Caco-2 (cell line): Measurements from ENCODE around the gene PUS1. TPM values are rescaled to one million over a fixed set of nuclear protein-coding genes. Genes with fewer than 3 reads are reported as not detected.

Experiments
- BruUV-seq: library from RNA; stranded (reverse); fragments of 400-500 nt; replicated peaks from 2 replicates; lab custom pipeline; 2021; lab: Mats Ljungman, UMichigan
- CTCF ChIA-PET: fragments of 300-600 bp; sonication (Branson Sonifier 250); formaldehyde crosslinking; loops from one replicate; lab custom pipeline; 2022; ENCODE audit warnings: antibody characterized with exemption; lab: Charles Lee
- POLR2A ChIA-PET: fragments of 300-600 bp; sonication (Branson Sonifier 250); formaldehyde crosslinking; loops from one replicate; lab custom pipeline; 2022; ENCODE audit warnings: antibody characterized with exemption; lab: Charles Lee
- DNase-seq, 2 experiments: peaks; one replicate each; pipeline versions ENCODE4 v3.0.0 to v3.0.0-alpha.2; 2020 to 2022
- H3K27me3 ChIP-seq: replicated peaks from 2 replicates; pipeline ENCODE4 v1.6.0; 2011; ENCODE audit warnings: low read length; ENCODE audit not compliant: control insufficient read depth, insufficient read depth
- H3K36me3 ChIP-seq: 2 replicates; pipeline ENCODE4 v1.5.1; 2011; ENCODE audit warnings: low read length; ENCODE audit not compliant: control insufficient read depth, insufficient read depth
- H3K4me1 ChIP-seq: fragments of 250-450 bp; sonication (Bioruptor Pico); 2 replicates; pipeline ENCODE4 v1.5.1; 2020; ENCODE audit warnings: mild to moderate bottlenecking
- H3K4me3 ChIP-seq: 2 replicates; pipeline ENCODE4 v1.5.1; 2011; ENCODE audit warnings: low read depth, mild to moderate bottlenecking, control low read depth, low read length
- H3K9me3 ChIP-seq: fragments of 250-450 bp; sonication (Bioruptor Pico); 2 replicates; pipeline ENCODE4 v1.5.1; 2020; ENCODE audit warnings: mild to moderate bottlenecking, moderate library complexity
- H3K27ac Mint-ChIP-seq: one replicate; pipeline ENCODE4 v1.8.0; 2022; ENCODE audit warnings: mixed read lengths; ENCODE audit not compliant: unreplicated experiment
- H3K27me3 Mint-ChIP-seq: one replicate; pipeline ENCODE4 v1.8.0; 2022; ENCODE audit warnings: mixed read lengths; ENCODE audit not compliant: insufficient read depth, unreplicated experiment
- H3K36me3 Mint-ChIP-seq: one replicate; pipeline ENCODE4 v1.8.0; 2022; ENCODE audit warnings: mild to moderate bottlenecking, mixed read lengths; ENCODE audit not compliant: insufficient read depth, unreplicated experiment
- H3K4me1 Mint-ChIP-seq: one replicate; pipeline ENCODE4 v1.8.0; 2022; ENCODE audit warnings: low read depth, mixed read lengths; ENCODE audit not compliant: unreplicated experiment
- H3K4me3 Mint-ChIP-seq: one replicate; pipeline ENCODE4 v1.8.0; 2022; ENCODE audit warnings: mild to moderate bottlenecking, moderate library complexity, mixed read lengths; ENCODE audit not compliant: unreplicated experiment
- H3K9me3 Mint-ChIP-seq: one replicate; pipeline ENCODE4 v1.8.0; 2022; ENCODE audit warnings: mixed read lengths; ENCODE audit not compliant: unreplicated experiment
- intact Hi-C: fragments of 100-400 bp; cut with micrococcal nuclease; formaldehyde crosslinking; loops from one replicate; pipeline ENCODE4 v1.10.0; 2022; ENCODE audit not compliant: unreplicated experiment
- total RNA-seq: library from RNA; stranded (reverse); gene quantifications from 2 replicates; pipeline ENCODE4 v1.2.3, GENCODE V29; 2022
- TF ChIP-seq, protein P1 (sequence below), 2 experiments: fragments of 200-600 bp in 1 of 2; IDR thresholded peaks; 1 replicate in 1 of 2; 2 replicates in 1 of 2; pipeline versions ENCODE4 v1.5.1 to v1.8.0; 2011 to 2022; ENCODE audit warnings: antibody characterized with exemption in 1 of 2, control low read depth in 1 of 2, inconsistent platforms in 1 of 2, low read depth in 1 of 2, low read length in 1 of 2, mild to moderate bottlenecking in 1 of 2, moderate library complexity in 1 of 2; ENCODE audit not compliant: insufficient read depth in 1 of 2, severe bottlenecking in 1 of 2, unreplicated experiment in 1 of 2

PUS1 gene
- total RNA-seq, 1 experiment from 2014 or later = 71.9 TPM

- no peaks in the 10 kb centered on the region for H3K9me3 ChIP-seq
- no peak overlapping the region for H3K4me3 ChIP-seq
- H3K4me1 ChIP-seq = no peaks in the 10 kb centered on the region
- TF ChIP-seq, protein P1, sequence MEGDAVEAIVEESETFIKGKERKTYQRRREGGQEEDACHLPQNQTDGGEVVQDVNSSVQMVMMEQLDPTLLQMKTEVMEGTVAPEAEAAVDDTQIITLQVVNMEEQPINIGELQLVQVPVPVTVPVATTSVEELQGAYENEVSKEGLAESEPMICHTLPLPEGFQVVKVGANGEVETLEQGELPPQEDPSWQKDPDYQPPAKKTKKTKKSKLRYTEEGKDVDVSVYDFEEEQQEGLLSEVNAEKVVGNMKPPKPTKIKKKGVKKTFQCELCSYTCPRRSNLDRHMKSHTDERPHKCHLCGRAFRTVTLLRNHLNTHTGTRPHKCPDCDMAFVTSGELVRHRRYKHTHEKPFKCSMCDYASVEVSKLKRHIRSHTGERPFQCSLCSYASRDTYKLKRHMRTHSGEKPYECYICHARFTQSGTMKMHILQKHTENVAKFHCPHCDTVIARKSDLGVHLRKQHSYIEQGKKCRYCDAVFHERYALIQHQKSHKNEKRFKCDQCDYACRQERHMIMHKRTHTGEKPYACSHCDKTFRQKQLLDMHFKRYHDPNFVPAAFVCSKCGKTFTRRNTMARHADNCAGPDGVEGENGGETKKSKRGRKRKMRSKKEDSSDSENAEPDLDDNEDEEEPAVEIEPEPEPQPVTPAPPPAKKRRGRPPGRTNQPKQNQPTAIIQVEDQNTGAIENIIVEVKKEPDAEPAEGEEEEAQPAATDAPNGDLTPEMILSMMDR (IDR thresholded peaks at IDR 0.05; ENCODE audit: insufficient read depth in 1 of 2, low read depth in 1 of 2, low read length in 1 of 2, severe bottlenecking in 1 of 2, unreplicated experiment in 1 of 2) = no peak
- Mint-ChIP-seq H3K36me3 (peaks cover 56% of the 10 kb centered on the region), H3K27me3 (no peaks in the 10 kb centered on the region), H3K4me1 (no peaks in the 10 kb centered on the region), H3K9me3 (no peaks in the 10 kb centered on the region), H3K4me3 (no peak overlapping the region), H3K27ac (no peak overlapping the region)
- H3K36me3 ChIP-seq = no peaks in the 10 kb centered on the region; the same call in 1 of the 2 replicates
- ChIA-PET CTCF (no interaction called here), POLR2A (no interaction called here)
- intact Hi-C loops = no loop called here
- no TSS peak for BruUV-seq
- no peaks in the 10 kb centered on the region for H3K27me3 ChIP-seq
- peak in 1 of 2 experiments; percentile 18 for DNase-seq
These were observed 15.7 kb downstream of the PUS1 start for GRCh38 chr12:131944601-131945251.

DNA sequence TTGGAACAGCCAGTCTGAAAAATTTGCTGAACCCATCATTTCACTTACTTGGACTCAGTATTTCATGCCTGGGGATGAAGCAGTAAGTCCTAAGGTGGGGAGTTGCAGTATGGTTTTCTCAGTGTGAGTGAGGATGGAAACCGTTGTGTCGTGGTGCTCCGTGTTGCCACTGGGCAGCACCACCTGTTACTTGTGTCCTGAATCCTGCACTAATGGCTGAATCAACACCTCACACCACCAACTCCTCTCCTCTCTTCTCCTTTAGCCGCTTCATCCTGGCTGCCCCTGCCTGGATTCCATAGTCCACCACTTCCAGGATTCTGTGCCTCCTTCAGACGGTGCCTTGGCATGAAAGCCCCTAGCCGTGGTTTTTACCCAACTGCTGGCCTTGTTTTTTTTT, 17.7 kb downstream of the PUS1 start:
- no peak overlapping the region for H3K27ac Mint-ChIP-seq
- DNase-seq = peak in 1 of 2 experiments; percentile 23
- ChIA-PET CTCF (interaction anchor here (0.7 kb wide), 1 partner anchor 326 kb away, joined by 3 read pairs; no protein-coding TSS in a partner anchor), POLR2A (no interaction called here)
- no peaks in the 10 kb centered on the region for H3K9me3 Mint-ChIP-seq
- no peak overlapping the region for H3K4me3 ChIP-seq
- H3K4me1 ChIP-seq = peaks cover 5% of the 10 kb centered on the region
- H3K4me3 Mint-ChIP-seq = no peak overlapping the region
- no peaks in the 10 kb centered on the region; the same call in 1 of the 2 replicates for H3K36me3 ChIP-seq
- no peaks in the 10 kb centered on the region for H3K27me3 Mint-ChIP-seq
- no peaks in the 10 kb centered on the region for H3K9me3 ChIP-seq
- TF ChIP-seq, protein P1 (IDR thresholded peaks at IDR 0.05; ENCODE audit: insufficient read depth in 1 of 2, low read depth in 1 of 2, low read length in 1 of 2, severe bottlenecking in 1 of 2, unreplicated experiment in 1 of 2) = no peak
- H3K4me1 Mint-ChIP-seq = no peaks in the 10 kb centered on the region
- H3K27me3 ChIP-seq = no peaks in the 10 kb centered on the region
- H3K36me3 Mint-ChIP-seq = peaks cover 36% of the 10 kb centered on the region
- intact Hi-C loops = no loop called here
- BruUV-seq = no TSS peak

DNA sequence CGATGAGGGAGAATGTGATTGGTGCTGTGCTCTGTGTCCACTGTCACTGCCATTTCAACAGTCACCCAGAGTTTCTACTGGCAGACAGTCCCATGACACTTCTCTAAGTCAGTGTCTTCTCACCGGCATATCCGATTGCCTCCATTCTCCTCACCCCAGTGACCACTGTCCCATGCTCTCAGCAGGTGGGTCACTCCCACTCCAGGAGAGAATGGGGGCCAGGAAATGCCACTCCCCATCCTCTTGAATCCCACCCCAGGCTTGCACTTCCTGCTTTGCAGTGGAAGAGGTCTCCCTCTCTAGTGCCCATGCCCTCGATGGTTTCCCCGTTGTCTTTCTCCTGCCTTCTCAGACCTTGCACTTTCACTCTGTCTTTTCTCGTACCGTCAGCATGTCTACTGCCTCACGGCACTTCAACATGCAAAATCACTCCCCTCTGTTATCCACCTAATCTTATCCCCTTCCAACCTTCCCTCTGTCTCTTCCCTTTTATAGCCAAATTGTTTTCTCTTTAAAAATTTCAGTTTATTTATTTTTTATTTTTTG, 18.5 kb downstream of the PUS1 start:
- Histone ChIP-seq H3K4me1 (peaks cover 5% of the 10 kb centered on the region), H3K9me3 (no peaks in the 10 kb centered on the region), H3K27me3 (no peaks in the 10 kb centered on the region), H3K4me3 (no peak overlapping the region), H3K36me3 (no peaks in the 10 kb centered on the region)
- peak in 1 of 2 experiments; percentile 19 for DNase-seq
- H3K9me3 Mint-ChIP-seq = no peaks in the 10 kb centered on the region
- BruUV-seq = no TSS peak
- CTCF ChIA-PET = interaction anchor here (0.7 kb wide), 1 partner anchor 326 kb away, joined by 3 read pairs; no protein-coding TSS in a partner anchor
- POLR2A ChIA-PET = no interaction called here
- no peak overlapping the region for H3K4me3 Mint-ChIP-seq
- TF ChIP-seq, protein P1 (IDR thresholded peaks at IDR 0.05; ENCODE audit: insufficient read depth in 1 of 2, low read depth in 1 of 2, low read length in 1 of 2, severe bottlenecking in 1 of 2, unreplicated experiment in 1 of 2) = no peak
- peaks cover 28% of the 10 kb centered on the region for H3K36me3 Mint-ChIP-seq
- no peak overlapping the region for H3K27ac Mint-ChIP-seq
- no peaks in the 10 kb centered on the region for H3K4me1 Mint-ChIP-seq
- H3K27me3 Mint-ChIP-seq = no peaks in the 10 kb centered on the region
- intact Hi-C loops = loop anchor here (2.0 kb wide), 1 partner anchor 113 kb away; no protein-coding TSS in a partner anchor
